NCI-H345 treated with DMSO at 0.1 percent for 48 hours (cell line): ENCODE data around the gene LRWD1.
"Not testable (repeated sequence)": the region's sequence is repeated elsewhere in the genome, so short reads cannot be mapped to it uniquely, and the experiment has no call there.

Experiments
- DNase-seq: peaks from one replicate; lab custom pipeline; 2025; ENCODE audit not compliant: unreplicated experiment; lab: John Stamatoyannopoulos, UW

The LRWD1 gene

DNA sequence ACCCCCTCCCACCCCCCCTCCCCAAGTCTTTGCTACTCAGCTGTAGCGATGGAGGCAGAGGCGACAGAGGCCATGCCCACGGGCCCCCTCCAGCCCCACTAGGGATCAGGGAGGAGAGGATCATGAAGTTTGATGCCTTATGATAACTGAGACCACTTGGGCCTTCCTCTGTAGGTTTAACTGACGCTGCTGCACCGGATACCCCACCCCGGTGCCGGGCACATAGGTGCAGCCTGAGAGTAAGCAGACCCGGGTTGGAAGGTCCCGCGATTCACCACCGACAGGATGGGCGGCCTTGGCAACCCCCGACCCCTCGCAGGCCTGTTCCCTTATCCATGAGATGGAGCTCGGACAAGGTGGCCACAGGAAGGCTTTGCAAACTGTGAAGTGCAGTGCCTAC, 29.2 kb downstream of the LRWD1 start:
- not testable (repeated sequence) for DNase-seq

DNA sequence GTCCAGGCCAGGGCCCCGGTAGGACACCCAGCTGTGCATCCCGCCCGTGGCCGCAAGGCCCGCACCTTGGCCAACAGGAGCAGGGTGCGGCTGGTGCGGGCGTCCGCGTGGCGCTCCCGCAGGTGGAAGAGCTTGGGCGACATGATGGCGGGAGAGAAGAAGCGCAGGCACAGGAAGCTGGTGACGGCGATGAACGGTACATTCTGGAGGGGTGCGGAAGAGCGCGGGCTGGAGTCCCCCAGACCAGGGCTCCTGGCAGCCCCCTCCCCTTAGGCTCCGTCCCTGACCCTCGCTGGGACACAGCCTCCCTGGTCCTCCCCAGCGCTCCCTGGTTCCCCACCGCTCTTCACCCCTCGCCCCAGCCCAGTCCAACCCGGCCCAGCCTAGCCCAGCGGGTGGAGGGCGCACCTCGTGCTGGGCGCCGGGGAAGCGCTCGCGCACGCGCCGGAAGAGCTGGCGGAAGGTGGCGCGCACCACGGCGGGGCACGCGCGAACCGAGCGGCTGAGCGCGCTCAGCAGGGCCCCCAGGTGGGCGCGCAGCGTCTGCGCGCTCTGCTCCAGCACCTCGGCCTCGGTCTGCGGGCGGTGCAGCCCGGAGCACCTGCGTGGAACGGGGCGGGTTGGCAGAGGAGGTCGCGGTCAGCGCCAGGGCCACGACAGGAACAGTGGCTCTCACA, 29.8 kb downstream of the LRWD1 start:
- not testable (repeated sequence) for DNase-seq

DNA sequence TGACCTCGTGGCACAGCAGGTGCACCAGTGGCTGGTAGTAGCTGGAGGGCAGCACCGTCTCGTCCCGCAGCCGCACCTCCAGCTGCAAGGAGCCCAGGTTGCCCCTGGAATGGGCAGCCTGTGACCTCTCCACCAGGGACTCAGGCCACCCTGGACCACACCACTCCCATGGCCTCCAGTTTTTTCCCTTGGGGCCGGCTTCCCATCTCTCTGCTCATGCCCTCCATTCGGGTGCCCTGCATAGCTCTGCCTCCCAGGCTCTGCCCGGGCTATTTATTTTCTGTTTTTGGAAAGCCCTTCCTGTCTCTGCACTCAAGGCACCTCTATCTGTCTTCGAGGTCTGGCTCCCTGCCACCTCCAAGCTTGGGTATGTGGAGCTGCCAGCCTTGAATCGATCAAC, 32.1 kb downstream of the LRWD1 start:
- DNase-seq = not testable (repeated sequence)

DNA sequence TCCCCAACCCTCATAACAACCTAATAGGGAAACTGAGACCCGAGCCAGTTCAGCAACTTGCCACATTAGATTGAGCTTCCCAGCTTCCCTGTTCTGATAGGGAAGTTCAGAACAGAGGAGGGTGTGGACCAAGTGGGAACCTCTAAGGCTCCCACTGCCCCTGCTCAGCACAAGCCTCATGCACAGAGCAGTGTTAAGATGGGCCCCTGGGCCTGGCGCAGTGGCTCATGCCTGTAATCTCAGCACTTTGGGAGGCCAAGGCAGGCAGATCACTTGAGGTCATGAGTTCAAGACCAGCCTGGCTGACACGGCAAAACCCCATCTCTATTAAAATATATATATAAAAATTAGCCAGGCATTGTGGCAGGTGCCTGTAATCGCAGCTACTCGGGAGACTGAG, 32.5 kb downstream of the LRWD1 start:
- not testable (repeated sequence) for DNase-seq

DNA sequence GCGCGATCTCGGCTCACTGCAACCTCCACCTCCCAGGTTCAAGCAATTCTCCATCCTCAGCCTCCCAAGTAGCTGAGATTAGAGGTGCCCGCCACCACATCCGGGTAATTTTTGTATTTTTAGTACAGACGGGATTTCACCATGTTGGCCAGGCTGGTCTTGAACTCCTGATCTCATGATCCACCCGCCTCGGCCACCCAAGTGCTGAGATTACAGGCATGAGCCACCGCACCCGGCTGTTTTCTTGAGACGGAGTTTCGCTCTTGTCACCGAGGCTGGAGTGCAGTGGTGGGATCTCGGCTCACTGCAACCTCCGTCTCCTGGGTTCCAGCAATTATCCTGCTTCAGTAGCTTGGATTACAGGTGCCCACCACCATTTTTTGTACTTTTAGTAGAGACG, 33.5 kb downstream of the LRWD1 start:
- not testable (repeated sequence) for DNase-seq

DNA sequence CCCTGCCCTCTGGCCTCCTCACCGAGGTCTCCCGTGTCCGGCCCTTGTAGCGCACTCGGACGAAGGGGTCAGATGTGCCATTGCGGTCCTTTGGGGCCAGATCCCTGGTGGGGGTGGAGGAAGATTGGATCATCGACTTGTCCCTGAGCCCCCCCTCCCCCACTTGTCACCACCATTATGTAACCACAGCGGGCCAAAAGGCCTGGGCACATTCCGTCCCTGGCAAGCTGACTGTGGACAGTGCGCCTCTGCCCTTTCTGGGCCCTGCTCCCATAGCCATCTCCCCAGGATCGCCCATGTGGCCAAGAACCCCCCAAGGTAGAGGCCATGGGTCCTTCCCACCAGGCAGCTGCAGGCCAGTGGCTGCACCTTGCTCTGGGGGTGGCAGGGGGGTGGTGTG, 38.4 kb downstream of the LRWD1 start:
- DNase-seq = not testable (repeated sequence)

DNA sequence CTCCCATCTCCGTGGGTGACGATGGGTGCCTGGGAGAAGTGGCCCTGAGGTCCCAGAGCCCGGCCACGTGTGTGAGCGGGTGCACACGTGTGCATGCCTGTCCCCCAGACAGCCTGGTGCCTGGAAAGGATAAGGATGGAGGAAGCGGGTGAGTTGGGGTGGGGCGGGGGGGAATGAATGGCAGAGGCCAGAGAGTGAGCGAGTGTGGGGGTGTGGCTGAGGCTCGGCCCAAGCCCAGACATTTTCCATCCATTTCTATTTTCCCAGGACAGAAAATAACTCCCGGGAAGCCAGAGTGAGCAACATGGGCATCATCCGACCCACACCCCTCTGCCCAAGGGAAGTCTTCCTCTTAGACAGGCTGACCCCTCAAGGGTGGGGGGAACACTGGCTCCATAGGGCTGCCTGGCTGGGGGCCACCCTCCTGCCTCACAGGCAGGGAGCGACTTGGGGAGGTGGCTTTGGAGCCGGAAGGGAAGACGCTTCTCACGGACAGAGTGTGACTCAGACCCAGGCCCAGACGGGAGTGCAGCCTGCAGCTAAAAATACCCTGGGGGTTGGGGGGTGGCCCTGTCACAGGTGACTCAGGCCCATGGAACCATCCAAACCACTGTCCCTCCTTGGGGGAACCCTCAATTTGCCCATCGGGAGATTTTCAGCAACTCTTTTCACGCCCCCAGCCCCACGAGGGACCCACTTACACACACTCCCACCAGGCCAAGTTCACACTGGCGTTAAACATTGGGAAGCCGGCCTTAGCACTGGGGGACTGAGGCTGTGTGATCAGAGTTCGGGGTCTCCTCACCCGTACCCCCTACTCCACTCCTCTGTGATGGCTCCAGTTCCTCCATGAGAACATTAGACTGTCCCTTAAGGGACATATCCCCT, 40.8 kb downstream of the LRWD1 start:
- not testable (repeated sequence) for DNase-seq

DNA sequence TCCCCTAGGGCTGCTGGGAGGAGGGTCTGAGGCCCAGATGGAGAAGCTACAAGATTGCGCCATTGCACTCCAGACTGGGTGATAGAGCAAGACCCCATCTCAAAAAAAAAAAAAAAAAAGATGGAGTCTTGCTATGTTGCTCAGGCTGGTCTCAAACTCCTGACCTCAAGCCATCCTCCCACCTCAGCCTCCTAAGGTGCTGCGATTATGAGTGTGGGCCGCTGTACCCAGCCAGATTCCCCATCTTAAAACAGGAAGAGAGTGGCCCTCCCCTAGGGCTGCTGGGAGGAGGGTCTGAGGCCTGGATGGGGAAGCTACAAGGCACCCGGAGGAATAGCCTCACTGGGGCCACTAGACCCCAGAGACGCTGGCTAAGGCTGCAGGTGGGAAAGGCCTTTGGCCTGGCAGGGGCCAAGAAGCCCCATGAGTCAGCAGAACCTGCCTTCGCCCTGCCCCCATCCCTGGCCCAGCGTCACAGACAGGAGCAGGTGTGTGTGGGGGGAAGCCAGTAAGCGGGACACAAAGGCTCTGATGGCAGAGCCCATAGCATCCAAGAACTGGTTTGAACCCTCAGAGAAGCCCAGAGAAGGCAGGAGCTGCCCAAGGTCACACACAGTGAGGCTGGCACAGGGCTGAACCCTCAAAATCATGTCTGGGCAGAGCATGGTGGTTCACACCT, 42.8 kb downstream of the LRWD1 start:
- DNase-seq = not testable (repeated sequence)

DNA sequence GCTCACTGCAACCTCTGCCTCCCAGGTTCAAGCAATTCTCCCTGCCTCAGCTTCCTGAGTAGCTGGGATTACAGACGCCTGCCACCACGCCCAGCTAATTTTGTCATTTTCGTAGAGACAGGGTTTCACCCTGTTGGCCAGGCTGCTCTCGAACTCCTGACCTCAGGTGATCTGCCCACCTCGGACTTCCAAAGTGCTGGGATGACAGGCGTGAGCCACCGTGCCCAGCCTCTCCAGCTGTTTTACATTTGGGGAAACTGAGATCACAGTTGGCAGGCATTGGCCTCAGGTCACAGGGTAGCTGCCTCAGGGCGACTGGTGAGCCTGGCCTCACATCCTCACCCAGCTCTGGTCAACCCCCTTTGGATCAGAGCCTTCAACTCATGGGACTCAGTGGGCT, 45.8 kb downstream of the LRWD1 start:
- DNase-seq = not testable (repeated sequence)

DNA sequence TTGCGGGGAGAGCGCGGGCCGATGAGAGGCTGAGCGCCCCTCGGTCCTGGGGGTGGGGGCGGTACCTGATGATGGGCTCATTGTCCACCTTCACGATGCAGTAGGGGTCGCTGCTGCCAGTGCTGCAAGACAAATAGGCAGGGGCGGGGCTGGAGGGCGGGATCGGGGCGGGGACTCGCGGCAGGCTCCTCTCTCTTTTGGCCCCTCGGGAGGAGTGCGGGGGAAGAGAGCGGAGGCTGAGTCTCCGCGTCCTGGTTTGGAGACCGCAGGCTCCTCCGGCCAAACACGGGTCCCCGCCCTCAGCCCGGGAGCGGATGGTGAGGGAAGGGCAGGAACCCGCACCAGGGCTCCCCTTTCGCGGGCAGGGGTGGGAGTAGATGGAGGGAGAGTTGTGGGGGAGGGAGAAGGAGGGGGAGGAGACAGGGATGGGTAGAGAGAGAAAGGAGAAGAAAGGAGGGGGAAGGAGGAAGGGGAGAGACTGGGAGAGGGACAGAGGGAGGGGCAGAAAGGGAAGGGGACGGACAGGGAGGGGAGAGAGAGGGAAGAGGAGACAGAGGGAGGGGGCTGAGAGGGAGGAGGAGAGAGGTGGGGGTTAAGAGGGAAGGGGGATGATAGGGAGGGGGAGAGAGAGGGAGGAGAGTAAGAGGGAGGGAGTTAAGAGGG, 47.2 kb downstream of the LRWD1 start:
- not testable (repeated sequence) for DNase-seq

DNA sequence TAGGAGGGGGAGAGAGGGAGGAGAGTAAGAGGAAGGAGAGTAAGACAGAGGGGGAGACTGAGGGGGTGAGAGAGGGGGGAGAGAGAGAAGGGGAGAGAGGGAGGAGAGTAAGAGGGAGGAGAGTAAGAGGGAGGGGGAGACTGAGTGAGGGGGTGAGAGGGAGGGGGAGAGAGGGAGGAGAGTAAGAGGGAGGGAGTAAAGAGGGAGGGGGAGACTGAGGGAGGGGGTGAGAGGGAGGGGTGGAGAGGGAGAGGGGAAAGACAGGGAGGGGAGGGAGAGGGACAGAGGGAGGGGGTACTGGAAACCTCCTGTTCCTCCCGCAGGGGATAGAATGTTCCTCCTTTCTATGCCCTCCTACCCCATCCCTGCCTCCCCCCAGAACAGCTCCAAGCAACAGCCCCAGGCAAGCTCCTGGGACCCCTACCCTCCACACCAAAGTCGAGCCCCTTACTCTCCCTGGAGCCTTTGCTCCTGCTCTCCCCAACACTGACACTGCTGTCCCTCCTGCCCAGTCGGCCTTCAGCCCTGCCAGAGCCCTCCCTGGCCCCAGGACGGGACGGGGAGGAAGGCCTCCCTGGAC, 47.9 kb downstream of the LRWD1 start:
- not testable (repeated sequence) for DNase-seq

DNA sequence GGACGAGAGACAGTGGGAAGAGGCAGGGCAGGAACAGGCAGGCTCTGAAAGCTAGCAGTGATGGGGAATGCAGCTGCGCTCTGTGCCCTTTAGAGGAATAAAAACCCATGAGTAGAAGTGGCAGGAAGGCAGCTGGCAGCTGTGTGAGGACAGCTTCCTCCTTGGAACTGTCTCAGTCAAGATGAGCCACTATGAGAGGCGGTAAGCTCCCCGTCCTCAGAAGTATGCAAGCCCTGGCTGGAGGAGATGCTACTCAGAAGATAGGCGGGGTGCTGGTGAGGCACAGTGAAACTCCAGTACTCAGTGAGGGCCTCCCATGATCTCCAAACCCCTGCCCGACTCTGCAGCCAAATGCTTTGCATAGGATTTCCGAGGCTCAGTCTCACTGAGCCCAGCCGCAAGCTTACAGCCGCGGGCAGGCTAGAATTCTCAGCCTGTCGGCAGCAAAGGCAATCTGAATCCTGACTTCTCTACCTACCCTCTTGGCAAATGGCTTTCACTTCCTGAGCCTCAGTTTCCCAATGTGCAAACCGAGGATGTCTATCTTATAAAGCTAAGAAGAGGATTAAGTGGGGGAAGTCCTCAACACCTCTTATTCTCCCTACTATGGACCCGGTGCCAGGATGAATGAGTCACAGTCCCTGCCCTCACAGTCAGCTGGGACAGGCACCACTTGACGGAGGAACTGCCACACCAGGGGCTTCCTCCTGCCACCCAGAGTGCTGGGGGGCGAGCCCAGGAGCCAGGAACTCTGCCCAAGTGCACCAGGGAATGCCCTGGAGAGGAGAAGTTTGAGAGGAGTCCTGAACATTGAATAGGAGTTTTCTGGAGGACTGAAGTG, 50.3 kb downstream of the LRWD1 start:
- DNase-seq = not testable (repeated sequence)

DNA sequence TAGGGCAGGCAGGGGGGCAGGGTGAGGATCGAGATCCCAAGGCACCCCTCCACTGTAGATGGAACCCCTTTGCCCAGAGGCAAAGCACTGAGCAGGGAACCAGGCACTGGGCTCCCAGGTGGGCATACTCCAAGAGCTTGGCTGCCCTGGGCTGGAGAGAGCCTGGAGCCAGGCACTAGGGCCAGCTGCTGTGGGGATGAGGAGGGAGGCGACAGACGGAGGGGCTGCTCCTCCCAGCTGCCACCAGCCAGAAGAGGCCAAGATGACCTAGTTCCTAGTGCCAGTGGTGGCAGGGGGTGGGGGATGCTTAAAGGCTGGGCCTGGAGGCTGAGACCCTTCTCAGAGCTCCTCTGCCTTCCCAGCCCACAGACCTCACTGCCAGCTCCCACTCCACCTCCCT, 51.1 kb downstream of the LRWD1 start:
- not testable (repeated sequence) for DNase-seq

DNA sequence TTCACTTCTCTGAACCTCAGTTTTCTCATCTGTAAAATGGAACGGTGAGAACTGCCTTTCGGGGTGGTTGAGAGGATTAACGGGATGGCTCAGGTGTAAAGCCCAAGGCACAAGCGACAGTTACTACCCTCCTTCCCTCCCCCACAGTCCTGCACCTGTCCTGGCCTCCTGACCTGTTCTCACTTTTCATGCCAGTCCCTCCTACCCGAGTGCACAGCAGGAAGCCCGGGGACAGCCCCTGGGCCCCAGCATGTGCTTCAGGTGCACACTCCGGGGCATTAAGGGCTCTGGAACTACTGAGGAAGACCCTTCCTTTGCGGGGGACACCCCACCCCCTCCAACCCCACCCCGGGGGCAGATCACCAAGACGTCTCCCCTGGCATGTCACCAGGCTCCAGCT, 52.2 kb downstream of the LRWD1 start:
- not testable (repeated sequence) for DNase-seq

DNA sequence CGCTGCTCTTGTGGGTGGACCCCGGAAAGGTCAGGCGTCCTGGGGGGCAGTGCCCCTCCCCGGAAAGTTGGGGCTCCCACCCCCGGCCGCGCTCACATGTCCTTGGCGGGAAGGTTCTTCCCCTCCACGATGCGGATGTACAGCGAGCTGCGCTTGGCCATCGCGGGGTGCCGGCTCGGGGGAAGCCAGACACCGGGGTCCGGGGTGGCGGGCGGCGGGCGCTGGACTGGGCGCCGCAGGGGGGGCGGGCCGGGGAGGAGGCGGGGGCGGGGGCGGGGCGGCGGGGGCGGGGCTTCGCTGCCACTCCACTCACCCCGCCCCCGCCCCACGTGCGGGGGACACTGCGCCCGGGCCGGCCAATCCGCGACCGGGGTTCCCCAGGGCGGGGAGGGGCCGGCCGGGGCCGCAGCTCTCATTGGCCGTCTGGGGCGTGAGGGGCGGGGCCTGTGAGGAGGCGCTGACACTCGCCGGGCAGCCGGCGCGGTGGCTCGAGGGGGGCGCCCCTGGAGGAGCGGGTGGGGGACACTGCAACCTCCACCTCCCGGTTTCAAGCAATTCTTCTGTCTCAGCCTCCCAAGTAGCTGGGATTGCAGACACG, 52.9 kb downstream of the LRWD1 start, which contains the start of gene RASA4B:
RASA4B (minus strand) TSS at position 228 of the 598 bp plus-strand sequence; CDS start at position 161, 67 bp downstream.
- not testable (repeated sequence) for DNase-seq

DNA sequence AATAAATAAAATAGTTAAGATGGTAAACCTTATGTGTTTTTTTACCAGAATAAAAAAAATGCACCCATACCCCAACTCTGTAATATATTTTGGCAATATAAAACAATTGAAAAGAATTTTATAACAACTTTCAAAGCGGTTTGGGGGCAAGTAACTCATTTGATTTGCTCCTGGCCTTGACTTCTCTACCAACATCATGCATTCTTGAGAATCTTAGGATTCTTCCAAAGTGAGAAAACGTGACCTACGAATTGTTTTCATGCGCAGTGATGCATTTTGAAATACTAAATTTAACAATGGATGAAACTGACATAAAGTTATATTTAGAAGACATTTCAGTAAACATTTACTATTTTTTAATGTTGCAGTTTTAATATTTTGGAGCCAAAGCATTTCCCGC, 56.0 kb downstream of the LRWD1 start:
- DNase-seq = not testable (repeated sequence)
